Measurements from ENCODE around the gene USP47. TPM values are rescaled to one million over a fixed set of nuclear protein-coding genes. Genes with fewer than 3 reads are reported as not detected.

Gene USP47
- total RNA-seq, 1 experiment from 2014 or later, result 45.2 TPM

GRCh38 chr11:11882539-11882938 is 40.8 kb downstream of the USP47 start:
- intact Hi-C loops (cut with micrococcal nuclease), result loop anchor here (5.0 kb wide), 1 partner anchor 40 kb away; the partner anchor contains the start of gene USP47
- TF ChIP-seq CTCF (conservative IDR thresholded peaks at IDR 0.05; ENCODE audit: low read depth, low read length) (no peak), EZH2 (IDR thresholded peaks at IDR 0.05; ENCODE audit: low read length, unreplicated experiment) (no peak), EZH2phosphoT487 (IDR thresholded peaks at IDR 0.05; ENCODE audit: borderline replicate concordance, low read length) (no peak)
- CTCF ChIA-PET, result interaction anchor here (1.0 kb wide), 1 partner anchor 162 kb away, joined by 5 read pairs; no protein-coding TSS in a partner anchor
- Histone ChIP-seq H3K4me3 (ENCODE audit: low read length) (no peak overlapping the region), H3K79me2 (ENCODE audit: low read length) (peaks cover 31% of the 10 kb centered on the region), H3K27ac (ENCODE audit: low read length) (0 out of 2 replicates have a peak overlapping the region, but pooled peaks have one; percentile 0), H3K4me2 (ENCODE audit: low read length) (0 out of 2 replicates have a peak overlapping the region, but pooled peaks have one; percentile 11), H3K9ac (ENCODE audit: low read length) (no peak overlapping the region), H3K36me3 (ENCODE audit: low read depth, low read length) (peaks cover 24% of the 10 kb centered on the region), H3F3A (ENCODE audit: low read length, unreplicated experiment) (no peaks in the 10 kb centered on the region), H2AFZ (ENCODE audit: low read length) (no peak overlapping the region), H3K27me3 (ENCODE audit: low read length) (no peaks in the 10 kb centered on the region), H3K9me2 (replicated peaks; ENCODE audit: low read length) (no peaks in the 10 kb centered on the region), H3K9me3 (ENCODE audit: low read length) (no peaks in the 10 kb centered on the region), H4K20me1 (ENCODE audit: low read length) (0 out of 2 replicates have a peak, but pooled peaks cover 3% of the 10 kb centered on the region), H3K4me1 (ENCODE audit: insufficient read depth, low read length) (0 out of 2 replicates have a peak, but pooled peaks cover 6% of the 10 kb centered on the region)
- peak; percentile 41 for DNase-seq
- POLR2A ChIA-PET (ENCODE audit: unreplicated experiment), result interaction anchor here (0.6 kb wide), 2 partner anchors 42 to 976 kb away, joined by 3 to 5 read pairs; no protein-coding TSS in a partner anchor
- peak; percentile 90 for ATAC-seq
- no TSS peak for BruUV-seq (replicated peaks)

- BruUV-seq (replicated peaks), result no TSS peak
- intact Hi-C loops (cut with micrococcal nuclease), result loop anchor here (5.0 kb wide), 1 partner anchor 42 kb away; the partner anchor contains the start of gene USP47
Observed at GRCh38 chr11:11884351-11884750, 42.6 kb downstream of the USP47 start.

More at GRCh38 chr11:11884351-11884750, 42.6 kb downstream of the USP47 start:
- Histone ChIP-seq H3K4me1 (ENCODE audit: insufficient read depth, low read length) (0 out of 2 replicates have a peak, but pooled peaks cover 6% of the 10 kb centered on the region), H4K20me1 (ENCODE audit: low read length) (0 out of 2 replicates have a peak, but pooled peaks cover 3% of the 10 kb centered on the region), H3F3A (ENCODE audit: low read length, unreplicated experiment) (no peaks in the 10 kb centered on the region), H3K36me3 (ENCODE audit: low read depth, low read length) (peaks cover 24% of the 10 kb centered on the region), H3K9ac (ENCODE audit: low read length) (no peak overlapping the region), H3K9me2 (replicated peaks; ENCODE audit: low read length) (no peaks in the 10 kb centered on the region), H3K4me3 (ENCODE audit: low read length) (no peak overlapping the region), H3K27me3 (ENCODE audit: low read length) (no peaks in the 10 kb centered on the region), H3K4me2 (ENCODE audit: low read length) (no peak overlapping the region), H3K79me2 (ENCODE audit: low read length) (peaks cover 17% of the 10 kb centered on the region), H3K9me3 (ENCODE audit: low read length) (no peaks in the 10 kb centered on the region), H3K27ac (ENCODE audit: low read length) (no peak overlapping the region), H2AFZ (ENCODE audit: low read length) (no peak overlapping the region)
- DNase-seq (no peak), ATAC-seq (no peak)
- CTCF ChIA-PET, result no interaction called here
- no peak for TF ChIP-seq CTCF (conservative IDR thresholded peaks at IDR 0.05; ENCODE audit: low read depth, low read length)
- TF ChIP-seq EZH2 (IDR thresholded peaks at IDR 0.05; ENCODE audit: low read length, unreplicated experiment), result no peak
- TF ChIP-seq EZH2phosphoT487 (IDR thresholded peaks at IDR 0.05; ENCODE audit: borderline replicate concordance, low read length), result no peak
- POLR2A ChIA-PET (ENCODE audit: unreplicated experiment), result no interaction called here

All from PC-3 (cell line).